HepG2 (cell line): ENCODE results near the gene ADGRF1. TPM values are rescaled to one million over a fixed set of nuclear protein-coding genes. Genes with fewer than 3 reads are reported as not detected.

Source experiments
- AHR ChIP-seq: IDR thresholded peaks from 2 replicates; pipeline ENCODE4 v1.6.1; 2018; ENCODE audit warnings: missing genetic modification reagents, missing compliant biosample characterization
- ARNTL ChIP-seq: sonication (generic); formaldehyde crosslinking; IDR thresholded peaks from 2 replicates; pipeline ENCODE4 v1.4.0; 2020; ENCODE audit warnings: mild to moderate bottlenecking, missing genetic modification reagents
- ATM ChIP-seq: fragments of 450-650 bp; IDR thresholded peaks from 2 replicates; pipeline ENCODE4 v1.7.1; 2017; ENCODE audit warnings: mild to moderate bottlenecking, borderline replicate concordance
- CBX5 ChIP-seq: sonication (generic); formaldehyde crosslinking; IDR thresholded peaks from 2 replicates; pipeline ENCODE4 v1.4.0; 2020; ENCODE audit warnings: missing genetic modification reagents, borderline replicate concordance
- CC2D1A ChIP-seq: sonication (generic); formaldehyde crosslinking; IDR thresholded peaks from 2 replicates; pipeline ENCODE4 v1.8.1; 2023; ENCODE audit warnings: mild to moderate bottlenecking, missing genetic modification reagents
- FOXC1 ChIP-seq: sonication (generic); formaldehyde crosslinking; IDR thresholded peaks from 2 replicates; pipeline ENCODE4 v1.8.0; 2022; ENCODE audit warnings: mild to moderate bottlenecking, missing genetic modification reagents, borderline replicate concordance
- GZF1 ChIP-seq: sonication (generic); formaldehyde crosslinking; IDR thresholded peaks from 2 replicates; pipeline ENCODE4 v1.5.1; 2020; ENCODE audit warnings: mild to moderate bottlenecking, missing genetic modification reagents
- HCFC1 ChIP-seq: fragments of 150-350 bp; IDR thresholded peaks from 2 replicates; pipeline ENCODE4 v1.6.1; 2014; ENCODE audit warnings: low read depth, low read length
- HMG20B ChIP-seq: conservative IDR thresholded peaks from 2 replicates; pipeline ENCODE4 v1.6.1; 2016; ENCODE audit warnings: missing genetic modification reagents, missing compliant biosample characterization
- HOXA7 ChIP-seq: sonication (generic); formaldehyde crosslinking; IDR thresholded peaks from 2 replicates; pipeline ENCODE4 v1.8.1; 2022; ENCODE audit warnings: mild to moderate bottlenecking, missing genetic modification reagents, moderate library complexity
- KDM6A ChIP-seq: IDR thresholded peaks from 2 replicates; pipeline ENCODE4 v1.6.1; 2016; ENCODE audit warnings: low read depth
- NFYC ChIP-seq: IDR thresholded peaks from 2 replicates; pipeline ENCODE4 v1.6.1; 2016; ENCODE audit warnings: missing genetic modification reagents, missing compliant biosample characterization
- PATZ1 ChIP-seq: sonication (generic); formaldehyde crosslinking; IDR thresholded peaks from 2 replicates; pipeline ENCODE4 v1.4.0; 2020; ENCODE audit warnings: missing genetic modification reagents
- PCBP2 ChIP-seq: fragments of 200-400 bp; formaldehyde crosslinking; optimal IDR thresholded peaks from 2 replicates; pipeline ENCODE3; 2018; ENCODE audit warnings: low read length, low read depth; ENCODE audit not compliant: poor library complexity, severe bottlenecking
- SRSF9 ChIP-seq: fragments of 200-400 bp; formaldehyde crosslinking; IDR thresholded peaks from 2 replicates; pipeline ENCODE4 v1.6.1; 2018; ENCODE audit warnings: borderline replicate concordance, mild to moderate bottlenecking, low read depth, low read length; ENCODE audit not compliant: insufficient read depth, poor library complexity, severe bottlenecking
- TIGD3 ChIP-seq: sonication (generic); formaldehyde crosslinking; IDR thresholded peaks from 2 replicates; pipeline ENCODE4 v1.5.1; 2020; ENCODE audit warnings: mild to moderate bottlenecking, missing genetic modification reagents, borderline replicate concordance
- ZKSCAN1 ChIP-seq: fragments of 150-350 bp; IDR thresholded peaks from 2 replicates; pipeline ENCODE4 v1.6.1; 2014; ENCODE audit warnings: low read length
- ZNF30 ChIP-seq: sonication (generic); formaldehyde crosslinking; IDR thresholded peaks from 2 replicates; pipeline ENCODE4 v1.5.0; 2020; ENCODE audit warnings: mild to moderate bottlenecking, missing genetic modification reagents
- ZNF362 ChIP-seq: sonication (generic); formaldehyde crosslinking; IDR thresholded peaks from 2 replicates; pipeline ENCODE4 v1.4.0; 2020; ENCODE audit warnings: missing genetic modification reagents, mild to moderate bottlenecking, borderline replicate concordance
- ZNF562 ChIP-seq: sonication (generic); formaldehyde crosslinking; IDR thresholded peaks from 2 replicates; pipeline ENCODE4 v1.8.0; 2022; ENCODE audit warnings: missing genetic modification reagents, borderline replicate concordance
- ZNF605 ChIP-seq: sonication (generic); formaldehyde crosslinking; IDR thresholded peaks from 2 replicates; pipeline ENCODE4 v1.8.0; 2022; ENCODE audit warnings: mild to moderate bottlenecking, missing genetic modification reagents
- ZNF644 ChIP-seq: IDR thresholded peaks from 2 replicates; pipeline ENCODE4 v1.6.1; 2016; ENCODE audit warnings: low read depth
- ZNF703 ChIP-seq: sonication (generic); formaldehyde crosslinking; IDR thresholded peaks from 2 replicates; pipeline ENCODE4 v1.5.1; 2020; ENCODE audit warnings: missing genetic modification reagents, mild to moderate bottlenecking, moderate library complexity, borderline replicate concordance
- ZNF710 ChIP-seq: sonication (generic); formaldehyde crosslinking; IDR thresholded peaks from 2 replicates; pipeline ENCODE4 v1.5.0; 2020; ENCODE audit warnings: mild to moderate bottlenecking, missing genetic modification reagents, borderline replicate concordance
- ZNF850 ChIP-seq: sonication (generic); formaldehyde crosslinking; conservative IDR thresholded peaks from 2 replicates; pipeline ENCODE4 v1.9.0; 2021; ENCODE audit warnings: mild to moderate bottlenecking, missing genetic modification reagents
- polyA plus RNA-seq, 8 experiments: library from polyadenylated mRNA; depleted of rRNA in 3 of 8; stranded (reverse) in 7 of 8; unstranded in 1 of 8; fragments of >200 nt; fragmentation: Illumina TruSeq in 4 of 8; extraction: Trizol in 4 of 8; gene quantifications; 2 replicates each; pipeline versions ENCODE4 v1.2.1 to v1.2.3, GENCODE V29; 2011 to 2016; ENCODE audit warnings: low read depth in 4 of 8, missing spikeins in 1 of 8, mixed read lengths in 1 of 8; ENCODE audit not compliant: insufficient read depth in 1 of 8
- total RNA-seq, 5 experiments: library from RNA; depleted of rRNA; stranded (reverse); fragments of >200 nt; fragmentation: Illumina TruSeq; extraction: Trizol; gene quantifications; 2 replicates each; pipeline ENCODE4 v1.2.3, GENCODE V29; 2016; ENCODE audit warnings: low read depth in 1 of 5

ADGRF1 gene
- total and polyA plus RNA-seq, 2 of the 13 experiments (the other 11 are each of a cell fraction or from before 2014, with no cell fraction given) = not detected

GRCh38 chr6:47075741-47076421 is 33.7 kb upstream of the ADGRF1 start (continued):
- TF ChIP-seq ZNF30 (no peak), PCBP2 (no peak), GZF1 (CRISPR knock-in tag) (no peak), ZKSCAN1 (0 out of 2 replicates have a peak, but pooled peaks have one; percentile 11), ZNF850 (no peak), HMG20B (CRISPR knock-in tag) (peak; percentile 80; the same call in 1 of the 2 replicates), PATZ1 (CRISPR knock-in tag) (peak; percentile 82), TIGD3 (CRISPR knock-in tag) (no peak), ARNTL (CRISPR knock-in tag) (peak; percentile 85; the same call in 1 of the 2 replicates), ATM (no peak), HOXA7 (CRISPR knock-in tag) (no peak), NFYC (CRISPR knock-in tag) (0 out of 2 replicates have a peak, but pooled peaks have one; percentile 19), AHR (CRISPR knock-in tag) (no peak), FOXC1 (CRISPR knock-in tag) (no peak), CC2D1A (CRISPR knock-in tag) (no peak), ZNF362 (peak; percentile 89), ZNF605 (peak; percentile 56; the same call in 1 of the 2 replicates), ZNF562 (no peak), HCFC1 (no peak), ZNF703 (CRISPR knock-in tag) (peak; percentile 75; the same call in 1 of the 2 replicates), ZNF644 (CRISPR knock-in tag) (peak; percentile 99), SRSF9 (no peak), ZNF710 (peak; percentile 98), KDM6A (CRISPR knock-in tag) (peak; percentile 95), CBX5 (CRISPR knock-in tag) (peak; percentile 86; the same call in 1 of the 2 replicates)
